Urinary bladder (tissue), 4 donors: ENCODE measurements around the gene CNDP2. TPM values are rescaled to one million over a fixed set of nuclear protein-coding genes. Genes with fewer than 3 reads are reported as not detected.
"Not testable (repeated sequence)": the region's sequence is repeated elsewhere in the genome, so short reads cannot be mapped to it uniquely, and the experiment has no call there.

Experiments used
- DNase-seq: peaks from one replicate; pipeline ENCODE4 v3.0.0-alpha.2; 2015; ENCODE audit errors: extremely low spot score
- H3K27ac ChIP-seq: one replicate; pipeline ENCODE4 v1.5.1; 2013; ENCODE audit warnings: low read depth, mild to moderate bottlenecking, moderate library complexity
- H3K36me3 ChIP-seq: one replicate; pipeline ENCODE4 v1.6.1; 2013; ENCODE audit warnings: mild to moderate bottlenecking, moderate library complexity; ENCODE audit not compliant: insufficient read depth
- H3K4me1 ChIP-seq: one replicate; pipeline ENCODE4 v1.6.1; 2013; ENCODE audit warnings: mild to moderate bottlenecking, moderate library complexity; ENCODE audit not compliant: insufficient read depth
- H3K4me3 ChIP-seq: one replicate; pipeline ENCODE4 v1.5.1; 2013; ENCODE audit warnings: low read depth, low read length
- WGBS: extraction: QIAGEN DNeasy Blood & Tissue Kit; methylation state at CpG from one replicate; pipeline ENCODE4 v1.1.7; 2013; 5-methylcytosine and 5-hydroxymethylcytosine counted together
- polyA plus RNA-seq: library from polyadenylated mRNA; stranded (reverse); fragments of 200-250 nt; gene quantifications from one replicate; pipeline ENCODE4 v1.2.3, GENCODE V29; 2013
- total RNA-seq: library from RNA; depleted of rRNA; stranded (reverse); fragments of >200 nt; gene quantifications from one replicate; pipeline ENCODE4 v1.2.3, GENCODE V29; 2014
- donor health status: healthy with polysubstance abuse.
- donor health status: healthy.

CNDP2 gene
- total and polyA plus RNA-seq, 2 donors = 44.0 to 72.3 TPM

DNA sequence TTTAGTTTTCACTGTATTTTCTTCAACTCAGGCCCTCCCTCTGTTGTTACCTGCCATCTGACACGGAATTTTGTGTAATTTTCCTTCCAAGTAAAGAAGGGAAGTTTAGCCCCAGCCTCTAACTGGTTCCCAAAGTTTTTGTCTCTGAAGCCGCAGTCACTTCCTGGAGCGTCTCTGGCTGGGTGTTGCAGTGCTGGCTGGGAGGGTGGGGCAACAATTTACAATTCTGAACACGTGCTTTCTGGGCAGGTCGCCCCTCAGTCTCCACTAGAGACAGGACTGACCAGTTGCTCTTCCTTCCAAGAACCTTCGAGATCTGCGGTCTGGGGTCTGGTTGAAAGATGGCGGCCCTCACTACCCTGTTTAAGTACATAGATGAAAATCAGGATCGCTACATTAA is 3.5 kb downstream of the CNDP2 start:
- Histone ChIP-seq H3K27ac (peak overlapping the region; percentile 63), H3K4me1 (no peaks in the 10 kb centered on the region), H3K36me3 (no peaks in the 10 kb centered on the region), H3K4me3 (no peak overlapping the region)
- WGBS = 45% methylated on average over 9 of the region's 9 CpGs
- DNase-seq = no peak

DNA sequence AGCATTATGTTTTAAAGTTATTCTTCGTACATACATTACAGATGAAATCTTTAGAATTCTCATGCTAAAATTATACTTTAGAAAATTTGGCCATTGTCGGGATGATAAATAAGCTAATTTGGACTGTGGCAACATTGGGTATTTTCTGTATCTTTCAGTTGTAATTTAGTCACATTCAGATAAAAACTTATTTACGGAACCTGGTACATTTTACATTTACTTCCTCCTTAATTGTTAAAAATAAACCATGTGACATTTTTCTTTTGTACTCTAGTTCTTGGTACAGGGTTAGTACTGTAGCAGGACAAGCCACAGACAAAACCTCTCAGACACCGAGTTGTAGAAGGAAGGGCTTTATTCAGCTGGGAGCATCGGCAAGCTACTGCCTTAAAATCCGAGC is 4.2 kb downstream of the CNDP2 start:
- WGBS = 74% methylated on average over 6 of the region's 6 CpGs
- H3K4me3 ChIP-seq = no peak overlapping the region
- H3K27ac ChIP-seq = no peak overlapping the region

DNA sequence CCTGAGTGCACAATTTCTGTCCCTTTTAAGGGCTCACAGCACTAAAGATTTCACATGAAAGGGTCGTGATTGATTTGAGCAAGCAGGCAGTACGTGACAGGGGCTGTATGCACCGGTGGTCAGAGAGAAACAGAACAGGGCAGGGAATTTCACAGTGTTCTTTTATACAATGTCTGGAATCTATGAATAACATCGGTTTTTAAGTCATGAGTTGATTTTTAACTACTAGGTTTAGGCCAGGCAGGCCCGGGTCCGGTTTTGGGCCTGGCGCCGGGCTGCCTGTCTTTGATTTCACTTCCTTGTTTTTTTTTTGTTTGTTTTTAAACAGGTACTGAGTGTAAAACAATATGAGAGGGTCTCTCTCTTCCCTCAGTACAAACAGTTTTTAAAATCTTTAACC is 4.6 kb downstream of the CNDP2 start:
- DNase-seq, H3K4me1 ChIP-seq, H3K4me3 ChIP-seq, H3K36me3 ChIP-seq: not testable (repeated sequence)
- peak overlapping the region; percentile 40 for H3K27ac ChIP-seq
- WGBS = 87% methylated on average over 8 of the region's 8 CpGs

More for the DNA sequence above, 4.2 kb downstream of the CNDP2 start:
- Histone ChIP-seq H3K4me1 (no peaks in the 10 kb centered on the region), H3K36me3 (no peaks in the 10 kb centered on the region)
- DNase-seq = no peak

DNA sequence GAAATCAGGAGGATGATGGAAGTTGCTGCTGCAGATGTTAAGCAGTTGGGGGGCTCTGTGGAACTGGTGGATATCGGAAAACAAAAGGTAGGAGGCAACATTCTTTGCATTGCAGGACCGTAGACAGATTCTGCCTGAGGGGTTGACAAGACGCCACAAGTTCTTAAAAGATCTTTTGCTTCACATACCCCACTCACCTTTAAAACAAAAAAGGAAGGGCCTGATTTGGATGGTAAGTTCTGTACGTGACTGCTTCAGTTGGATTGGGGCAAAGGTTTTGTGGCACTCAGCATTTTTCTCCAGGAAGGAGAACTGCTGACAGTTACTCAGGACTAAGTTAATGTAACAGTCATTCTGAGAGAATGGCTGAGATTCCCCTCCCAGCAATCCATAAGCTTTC is 5.2 kb downstream of the CNDP2 start:
- Histone ChIP-seq H3K4me3 (no peak overlapping the region), H3K36me3 (no peaks in the 10 kb centered on the region), H3K4me1 (no peaks in the 10 kb centered on the region), H3K27ac (peak overlapping the region; percentile 40)
- DNase-seq = no peak
- WGBS = 83% methylated on average over 4 of the region's 4 CpGs

DNA sequence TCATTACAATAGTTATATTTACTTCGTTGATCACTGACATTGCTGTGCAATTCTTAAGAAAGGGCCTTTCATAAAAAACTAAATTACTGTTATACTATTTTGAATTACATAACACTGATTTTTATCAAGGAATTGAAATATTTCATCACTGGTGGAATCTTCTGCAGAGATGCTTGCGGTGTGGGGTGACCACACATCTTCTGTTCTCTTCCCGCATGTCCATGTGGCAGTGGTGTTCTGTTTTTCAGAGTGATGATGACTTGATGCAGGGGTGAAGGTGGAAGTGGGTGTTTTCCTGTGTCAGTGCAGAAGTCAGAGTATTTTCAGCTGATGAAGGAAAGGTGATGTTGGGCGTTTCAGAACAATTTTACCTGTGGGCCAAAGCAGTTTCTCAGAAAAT is 7.0 kb downstream of the CNDP2 start:
- Histone ChIP-seq H3K27ac (no peak overlapping the region), H3K36me3 (no peaks in the 10 kb centered on the region), H3K4me1 (no peaks in the 10 kb centered on the region), H3K4me3 (no peak overlapping the region)
- DNase-seq = no peak
- WGBS = 83% methylated on average over 4 of the region's 4 CpGs

DNA sequence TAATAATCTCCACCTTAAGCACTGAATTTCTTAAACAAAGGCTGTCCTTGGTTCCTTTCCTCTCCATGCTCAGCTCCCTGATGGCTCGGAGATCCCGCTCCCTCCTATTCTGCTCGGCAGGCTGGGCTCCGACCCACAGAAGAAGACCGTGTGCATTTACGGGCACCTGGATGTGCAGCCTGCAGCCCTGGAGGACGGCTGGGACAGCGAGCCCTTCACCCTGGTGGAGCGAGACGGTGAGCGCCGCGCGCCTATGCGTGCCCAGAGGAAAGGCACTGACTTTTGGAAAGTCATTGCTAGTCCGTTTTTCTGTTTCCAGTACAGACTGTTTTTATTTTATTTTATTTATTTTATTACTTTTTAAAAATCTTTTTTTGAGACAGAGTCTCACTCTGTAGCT is 9.6 kb downstream of the CNDP2 start:
- Histone ChIP-seq H3K4me3 (no peak overlapping the region), H3K4me1 (no peaks in the 10 kb centered on the region), H3K27ac (no peak overlapping the region), H3K36me3 (no peaks in the 10 kb centered on the region)
- DNase-seq = no peak
- WGBS = 95% methylated on average over 16 of the region's 16 CpGs

DNA sequence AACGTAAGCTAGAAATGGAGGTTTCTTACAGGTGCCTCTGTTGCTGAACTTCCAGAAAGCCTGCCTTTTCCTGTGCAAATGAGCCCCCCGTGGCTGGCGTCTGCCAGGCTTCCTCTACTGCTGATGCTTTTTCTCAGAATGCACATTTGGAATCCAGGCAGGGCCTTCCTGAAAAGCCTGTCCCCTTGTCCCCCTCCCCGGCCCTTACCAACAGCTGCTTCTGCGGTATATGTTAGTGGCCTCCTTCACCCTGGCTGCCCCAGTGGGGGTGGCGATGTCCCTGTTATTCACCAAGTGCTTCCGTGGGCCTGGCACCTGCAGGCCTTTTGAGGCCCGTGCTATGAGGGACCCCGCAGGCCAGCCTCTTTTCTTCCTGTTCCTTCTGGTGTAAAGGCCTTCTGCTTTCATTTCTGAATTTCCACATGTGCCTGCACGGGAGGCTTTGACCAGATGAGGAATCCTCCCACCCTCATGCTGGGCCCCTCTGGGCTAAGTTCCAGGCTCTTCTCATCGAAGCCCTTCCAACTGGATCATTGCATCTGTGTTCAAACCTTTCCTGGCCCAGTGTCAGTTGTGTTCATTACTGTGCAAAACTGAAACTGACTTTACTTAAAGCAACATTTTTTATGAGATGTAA is 10.4 kb downstream of the CNDP2 start:
- peak; percentile 75 for DNase-seq
- Histone ChIP-seq H3K27ac (no peak overlapping the region), H3K36me3 (no peaks in the 10 kb centered on the region), H3K4me3 (no peak overlapping the region), H3K4me1 (no peaks in the 10 kb centered on the region)
- WGBS = 46% methylated on average over 11 of the region's 11 CpGs

DNA sequence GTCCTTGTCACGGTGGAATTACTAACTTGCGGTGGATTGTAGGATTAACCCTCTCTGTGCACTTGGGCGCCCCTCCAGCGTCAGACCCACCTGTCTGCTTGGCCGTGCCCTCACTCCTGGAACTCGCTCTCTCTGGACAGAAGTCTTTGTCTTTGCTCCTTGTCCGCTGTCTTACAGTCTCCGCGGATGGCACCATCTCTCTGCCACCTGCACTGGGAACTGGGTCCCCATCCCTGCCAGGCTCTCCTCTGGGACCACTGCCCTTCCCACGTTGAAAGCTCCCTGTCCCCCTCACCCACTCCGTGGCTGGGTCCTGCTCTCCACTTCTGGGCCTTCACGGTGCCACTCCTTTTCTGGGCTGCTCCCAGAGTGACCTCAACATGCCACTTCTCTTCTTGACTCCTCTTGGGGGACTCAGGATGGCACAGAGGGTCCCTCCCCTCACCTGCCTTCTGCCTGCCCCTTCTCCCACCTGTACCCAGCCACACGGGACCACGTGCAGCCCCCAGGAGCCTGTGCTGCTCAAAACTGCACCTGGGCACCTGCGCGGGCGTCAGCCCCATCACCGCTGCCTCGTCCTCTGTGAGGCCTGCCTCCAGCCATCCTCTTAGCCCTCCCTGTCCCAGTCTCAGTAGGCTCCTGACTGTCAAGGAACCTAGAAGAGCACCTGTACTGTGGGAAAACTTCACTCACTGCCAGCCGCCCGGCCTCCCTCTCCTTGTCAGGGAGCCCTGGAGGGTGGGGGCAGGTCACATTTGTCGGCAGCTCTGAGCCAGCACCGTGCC is 11.1 kb downstream of the CNDP2 start:
- DNase-seq = no peak

DNA sequence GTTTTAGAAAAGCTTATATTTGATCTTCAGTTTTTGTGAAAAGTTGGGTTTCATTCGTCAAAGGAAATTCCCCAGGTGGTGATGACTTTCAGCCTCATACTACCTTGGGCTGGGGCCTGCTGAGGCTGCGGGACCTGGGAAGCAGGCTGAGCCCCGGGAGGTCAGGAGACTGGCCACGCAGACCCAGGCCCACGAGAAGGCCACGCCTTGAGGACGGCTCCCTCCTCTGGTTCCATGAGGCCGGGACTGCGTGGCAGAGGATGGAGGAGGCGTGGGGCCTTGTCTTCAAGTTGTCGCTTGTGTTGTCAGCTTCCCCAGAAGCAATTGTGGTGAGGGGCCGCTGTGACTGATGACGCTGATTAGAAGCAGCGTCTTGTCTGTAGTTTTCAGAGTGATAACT is 11.8 kb downstream of the CNDP2 start:
- WGBS = 94% methylated on average over 14 of the region's 14 CpGs
- no peaks in the 10 kb centered on the region for H3K4me1 ChIP-seq

More for the DNA sequence above, 11.1 kb downstream of the CNDP2 start:
- Histone ChIP-seq H3K27ac (no peak overlapping the region), H3K4me3 (no peak overlapping the region), H3K4me1 (no peaks in the 10 kb centered on the region), H3K36me3 (no peaks in the 10 kb centered on the region)
- WGBS = 73% methylated on average over 23 of the region's 23 CpGs

DNA sequence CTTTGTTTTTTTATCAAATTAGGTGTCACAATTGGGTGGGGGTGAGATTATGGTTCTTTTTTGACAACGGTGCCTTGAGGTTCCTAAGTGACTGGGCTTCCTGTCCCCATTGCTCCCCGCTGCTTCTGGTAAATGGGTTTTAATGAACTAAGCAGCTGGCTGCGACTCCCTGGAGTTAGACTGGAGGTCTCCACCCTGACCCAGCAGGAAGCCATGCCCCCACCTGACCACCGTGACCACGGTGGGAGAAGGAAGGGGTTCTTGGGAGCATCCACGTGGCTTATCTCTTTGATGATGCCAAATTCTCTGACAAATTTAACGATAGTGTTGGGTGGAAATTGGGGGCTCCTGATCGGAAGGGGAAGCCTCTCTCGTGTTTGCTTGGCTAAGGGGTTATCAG is 12.2 kb downstream of the CNDP2 start:
- no peak overlapping the region for H3K4me3 ChIP-seq
- no peak for DNase-seq
- 76% methylated on average over 9 of the region's 9 CpGs for WGBS
- H3K4me1 ChIP-seq = no peaks in the 10 kb centered on the region
- peaks cover 2% of the 10 kb centered on the region for H3K36me3 ChIP-seq
- no peak overlapping the region for H3K27ac ChIP-seq

More for the DNA sequence above, 11.8 kb downstream of the CNDP2 start:
- Histone ChIP-seq H3K4me3 (no peak overlapping the region), H3K36me3 (peaks cover 2% of the 10 kb centered on the region), H3K27ac (no peak overlapping the region)
- DNase-seq = no peak

DNA sequence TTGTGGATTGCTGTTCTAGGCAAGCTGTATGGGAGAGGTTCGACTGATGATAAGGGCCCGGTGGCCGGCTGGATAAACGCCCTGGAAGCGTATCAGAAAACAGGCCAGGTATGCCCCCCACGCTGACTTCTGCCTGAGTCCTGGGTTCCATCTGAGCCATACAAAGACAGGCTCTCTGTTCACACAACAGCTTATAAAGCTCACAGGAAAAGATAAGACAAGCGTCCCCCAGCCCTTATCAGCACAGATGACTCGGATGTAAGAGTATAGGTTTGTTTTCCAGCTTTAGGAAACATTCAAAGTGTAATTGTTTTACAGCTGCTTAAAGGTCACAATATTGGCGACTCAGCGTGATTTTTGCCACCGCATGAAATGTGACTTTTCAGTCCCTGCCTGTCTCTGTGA is 12.7 kb downstream of the CNDP2 start:
- DNase-seq = no peak
- whole genome bisulfite sequencing = 73% methylated on average over 11 of the region's 11 CpGs
- Histone ChIP-seq H3K4me3 (no peak overlapping the region), H3K27ac (no peak overlapping the region), H3K36me3 (peaks cover 2% of the 10 kb centered on the region), H3K4me1 (no peaks in the 10 kb centered on the region)

DNA sequence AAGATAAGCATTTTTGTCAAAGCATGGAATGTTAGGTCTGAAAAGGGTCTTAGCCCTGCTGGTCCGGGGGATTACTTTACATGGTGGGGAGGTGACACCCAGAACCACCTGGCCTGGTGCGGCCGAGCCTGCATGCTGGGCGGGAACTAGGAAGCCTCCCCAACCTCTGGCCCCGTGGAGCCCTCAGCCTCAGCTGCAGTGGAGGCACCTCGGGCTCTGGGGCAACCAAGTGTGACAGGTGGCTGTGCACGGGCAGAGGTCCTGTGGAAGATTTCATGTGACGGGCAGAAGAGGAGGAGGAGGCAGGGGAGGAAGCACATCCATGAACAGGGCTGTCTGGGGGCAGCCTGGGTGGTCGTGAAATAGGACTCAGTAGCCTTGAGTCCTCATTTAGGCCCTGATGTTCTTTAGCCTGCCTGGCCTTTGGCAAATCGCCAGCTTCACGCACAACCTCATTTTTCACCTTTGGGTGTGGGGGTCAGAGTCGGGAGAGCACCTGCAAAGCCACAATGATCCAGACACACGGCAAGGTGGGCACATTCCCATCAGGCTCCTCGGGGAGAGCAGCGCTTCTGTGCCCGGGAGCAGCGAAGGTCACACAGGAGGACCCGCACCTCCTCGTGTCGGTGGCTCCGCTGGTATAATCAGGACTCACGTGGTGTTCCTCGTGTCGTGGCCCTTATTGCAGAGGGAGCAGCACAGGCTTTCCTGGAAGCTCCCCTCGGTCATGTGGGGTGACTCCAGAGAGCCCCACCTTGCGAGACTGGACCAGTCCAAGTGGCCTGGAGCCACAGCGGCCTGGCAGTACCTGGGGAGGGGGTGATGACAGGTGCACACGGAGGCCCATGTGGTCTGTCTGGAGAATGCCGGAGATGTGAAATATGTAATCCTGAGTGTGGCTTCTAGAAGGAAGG is 13.9 kb downstream of the CNDP2 start:
- H3K4me1 ChIP-seq = no peaks in the 10 kb centered on the region
- H3K27ac ChIP-seq = no peak overlapping the region
- H3K36me3 ChIP-seq = peaks cover 2% of the 10 kb centered on the region
- 87% methylated on average over 29 of the region's 29 CpGs for WGBS
- H3K4me3 ChIP-seq = no peak overlapping the region
- no peak for DNase-seq

DNA sequence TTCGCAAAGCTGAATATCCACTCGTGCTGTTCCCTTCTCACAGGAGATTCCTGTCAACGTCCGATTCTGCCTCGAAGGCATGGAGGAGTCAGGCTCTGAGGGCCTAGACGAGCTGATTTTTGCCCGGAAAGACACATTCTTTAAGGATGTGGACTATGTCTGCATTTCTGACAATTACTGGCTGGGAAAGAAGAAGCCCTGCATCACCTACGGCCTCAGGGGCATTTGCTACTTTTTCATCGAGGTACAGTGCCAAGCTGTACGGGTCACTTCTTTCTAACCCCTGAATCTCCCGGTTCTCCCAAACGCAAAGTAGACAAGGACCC is 14.6 kb downstream of the CNDP2 start:
- 93% methylated on average over 12 of the region's 12 CpGs for WGBS
- no peak overlapping the region for H3K27ac ChIP-seq
- no peaks in the 10 kb centered on the region for H3K4me1 ChIP-seq
- peaks cover 6% of the 10 kb centered on the region for H3K36me3 ChIP-seq
- no peak overlapping the region for H3K4me3 ChIP-seq
- no peak for DNase-seq

DNA sequence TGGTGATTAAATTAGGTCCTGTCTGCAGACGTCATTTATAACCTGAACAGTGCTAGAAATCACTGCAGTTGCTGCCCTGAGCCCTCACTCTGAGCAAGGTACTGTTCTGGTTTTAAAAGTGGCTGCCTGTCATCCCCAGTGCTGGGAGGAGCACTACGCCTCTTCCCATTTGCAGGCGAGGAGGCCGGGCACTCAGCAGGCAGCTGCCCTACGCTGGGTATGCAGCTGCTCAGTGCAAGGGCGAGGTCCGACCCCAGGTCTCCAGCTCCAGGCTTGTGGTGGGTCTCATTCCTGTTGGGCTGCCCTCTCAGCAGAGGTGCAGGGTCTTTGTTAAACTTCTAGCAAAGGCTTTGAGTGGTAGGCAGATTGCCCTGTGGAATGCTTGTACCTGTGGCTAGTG is 15.7 kb downstream of the CNDP2 start:
- no peak overlapping the region for H3K4me3 ChIP-seq
- 92% methylated on average over 7 of the region's 7 CpGs for WGBS
- peaks cover 6% of the 10 kb centered on the region for H3K36me3 ChIP-seq
- no peak overlapping the region for H3K27ac ChIP-seq
- DNase-seq = no peak
- no peaks in the 10 kb centered on the region for H3K4me1 ChIP-seq
